Epithelial cell of esophagus (primary cell): ENCODE measurements around the gene THSD4.

ENCODE experiments used
- DNase-seq: peaks from one replicate; pipeline ENCODE4 v3.0.0; 2010; ENCODE audit warnings: low read depth
- H3K4me3 ChIP-seq: 2 replicates; pipeline ENCODE4 v1.5.1; 2011; ENCODE audit warnings: mild to moderate bottlenecking, low read length, control low read depth
- TF ChIP-seq, protein P1 (sequence below): IDR thresholded peaks from 2 replicates; pipeline ENCODE4 v1.5.1; 2011; ENCODE audit warnings: low read depth, mild to moderate bottlenecking, low read length, control low read depth, inconsistent platforms; ENCODE audit not compliant: insufficient read depth; ENCODE audit errors: missing control alignments

THSD4 gene

GRCh38 chr15:71810256-71811035 lies 695.2 kb downstream of the THSD4 start, which contains the start of gene NR2E3:
NR2E3 (plus strand) TSS chr15:71810554; CDS start chr15:71810744, 190 bp downstream.
- TF ChIP-seq, protein P1, sequence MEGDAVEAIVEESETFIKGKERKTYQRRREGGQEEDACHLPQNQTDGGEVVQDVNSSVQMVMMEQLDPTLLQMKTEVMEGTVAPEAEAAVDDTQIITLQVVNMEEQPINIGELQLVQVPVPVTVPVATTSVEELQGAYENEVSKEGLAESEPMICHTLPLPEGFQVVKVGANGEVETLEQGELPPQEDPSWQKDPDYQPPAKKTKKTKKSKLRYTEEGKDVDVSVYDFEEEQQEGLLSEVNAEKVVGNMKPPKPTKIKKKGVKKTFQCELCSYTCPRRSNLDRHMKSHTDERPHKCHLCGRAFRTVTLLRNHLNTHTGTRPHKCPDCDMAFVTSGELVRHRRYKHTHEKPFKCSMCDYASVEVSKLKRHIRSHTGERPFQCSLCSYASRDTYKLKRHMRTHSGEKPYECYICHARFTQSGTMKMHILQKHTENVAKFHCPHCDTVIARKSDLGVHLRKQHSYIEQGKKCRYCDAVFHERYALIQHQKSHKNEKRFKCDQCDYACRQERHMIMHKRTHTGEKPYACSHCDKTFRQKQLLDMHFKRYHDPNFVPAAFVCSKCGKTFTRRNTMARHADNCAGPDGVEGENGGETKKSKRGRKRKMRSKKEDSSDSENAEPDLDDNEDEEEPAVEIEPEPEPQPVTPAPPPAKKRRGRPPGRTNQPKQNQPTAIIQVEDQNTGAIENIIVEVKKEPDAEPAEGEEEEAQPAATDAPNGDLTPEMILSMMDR: no peak
- no peak within 1 kb of the TSS for H3K4me3 ChIP-seq
- no peak for DNase-seq

GRCh38 chr15:71811036-71811736 lies 695.9 kb downstream of the THSD4 start:
- DNase-seq: no peak
- TF ChIP-seq, protein P1: no peak
- H3K4me3 ChIP-seq: no peak overlapping the region

DNA sequence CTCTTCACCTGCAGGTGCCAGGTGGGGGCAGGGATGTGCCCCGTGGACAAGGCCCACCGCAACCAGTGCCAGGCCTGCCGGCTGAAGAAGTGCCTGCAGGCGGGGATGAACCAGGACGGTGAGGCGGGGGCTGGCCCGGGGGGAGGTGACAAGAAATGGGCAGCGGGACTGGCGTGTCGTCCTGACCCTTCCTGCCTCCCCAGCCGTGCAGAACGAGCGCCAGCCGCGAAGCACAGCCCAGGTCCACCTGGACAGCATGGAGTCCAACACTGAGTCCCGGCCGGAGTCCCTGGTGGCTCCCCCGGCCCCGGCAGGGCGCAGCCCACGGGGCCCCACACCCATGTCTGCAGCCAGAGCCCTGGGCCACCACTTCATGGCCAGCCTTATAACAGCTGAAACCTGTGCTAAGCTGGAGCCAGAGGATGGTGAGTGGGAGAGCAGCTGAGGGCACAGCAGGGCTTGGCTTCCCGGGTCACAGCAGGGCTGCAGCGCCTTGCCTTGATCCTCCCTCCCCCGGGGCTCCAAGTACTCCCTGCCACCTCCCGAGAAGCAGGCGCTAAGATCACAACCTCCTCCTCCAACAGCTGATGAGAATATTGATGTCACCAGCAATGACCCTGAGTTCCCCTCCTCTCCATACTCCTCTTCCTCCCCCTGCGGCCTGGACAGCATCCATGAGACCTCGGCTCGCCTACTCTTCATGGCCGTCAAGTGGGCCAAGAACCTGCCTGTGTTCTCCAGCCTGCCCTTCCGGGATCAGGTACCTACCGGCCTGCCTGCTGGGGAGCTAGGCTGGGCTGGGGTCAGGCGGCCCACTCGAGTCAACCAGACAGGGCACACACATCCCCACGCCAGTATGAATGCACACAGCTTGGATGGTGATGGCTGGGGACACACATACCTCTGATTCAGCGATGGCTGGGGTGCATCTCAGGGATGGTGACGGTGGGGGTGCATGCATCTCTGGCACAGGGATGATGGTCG lies 696.8 kb downstream of the THSD4 start:
- H3K4me3 ChIP-seq: no peak overlapping the region
- no peak for DNase-seq
- TF ChIP-seq, protein P1: no peak

GRCh38 chr15:71812966-71813722 lies 697.9 kb downstream of the THSD4 start:
- H3K4me3 ChIP-seq: no peak overlapping the region
- DNase-seq: no peak
- TF ChIP-seq, protein P1: no peak

DNA sequence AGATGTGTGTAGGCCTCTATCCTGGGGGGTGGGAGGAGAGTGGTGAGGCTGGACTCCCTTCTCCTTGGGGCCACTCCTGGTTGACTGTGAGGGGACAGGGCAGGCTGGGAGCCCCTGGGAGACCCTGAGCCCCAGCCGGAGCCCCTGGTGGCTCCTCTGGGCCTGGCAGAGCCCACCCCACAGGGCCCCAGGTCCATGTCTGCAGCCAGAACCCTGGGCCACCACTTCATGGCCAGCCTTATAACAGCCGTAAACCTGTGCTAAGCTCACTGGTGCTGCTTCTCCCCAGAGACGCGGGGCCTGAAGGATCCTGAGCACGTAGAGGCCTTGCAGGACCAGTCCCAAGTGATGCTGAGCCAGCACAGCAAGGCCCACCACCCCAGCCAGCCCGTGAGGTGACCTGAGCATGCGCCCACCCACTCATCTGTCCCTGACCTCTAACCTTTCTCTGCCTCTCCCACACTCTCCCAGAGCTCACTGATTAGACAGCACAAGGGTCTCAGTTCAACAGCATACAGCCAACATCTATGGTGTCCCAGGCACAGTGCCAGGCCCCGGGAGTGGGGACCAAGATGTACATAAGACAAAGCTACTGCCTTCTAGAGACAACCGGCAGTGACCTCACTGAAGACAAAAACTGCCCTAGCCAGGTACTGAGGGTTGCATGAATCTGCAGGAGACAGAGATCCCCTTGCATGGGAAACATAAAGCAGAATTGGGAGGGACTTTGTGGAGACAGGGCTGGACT lies 698.6 kb downstream of the THSD4 start:
- no peak overlapping the region for H3K4me3 ChIP-seq
- TF ChIP-seq, protein P1: no peak

More for the DNA sequence above, 698.6 kb downstream of the THSD4 start:
- no peak for DNase-seq
